Common myeloid progenitor, CD34-positive (primary cell): ENCODE data around the gene MYRFL. TPM values are rescaled to one million over a fixed set of nuclear protein-coding genes. Genes with fewer than 3 reads are reported as not detected.
A peak's percentile ranks its signal among the peaks of the same experiment; 100 is the strongest.
"Not testable (repeated sequence)": the region's sequence is repeated elsewhere in the genome, so short reads cannot be mapped to it uniquely, and the experiment has no call there.

ENCODE experiments used
- CTCF ChIA-PET: fragments of 350-600 bp; sonication (Branson Sonifier 250); formaldehyde crosslinking; loops from one replicate; lab custom pipeline; 2021; ENCODE audit warnings: antibody characterized with exemption; lab: Charles Lee
- POLR2A ChIA-PET: fragments of 350-600 bp; sonication (Branson Sonifier 250); formaldehyde crosslinking; loops from one replicate; lab custom pipeline; 2021; ENCODE audit warnings: antibody characterized with exemption; lab: Charles Lee
- DNase-seq, 3 donors: peaks; one replicate each; pipeline versions ENCODE4 v3.0.0 to v3.0.0-alpha.2; 2013
- H3K27ac ChIP-seq, 2 experiments: 1 replicate in 1 of 2; 2 replicates in 1 of 2; pipeline ENCODE4 v1.7.0; 2013; ENCODE audit warnings: inconsistent platforms in 2 of 2, low read length in 2 of 2, mild to moderate bottlenecking in 2 of 2, low read depth in 1 of 2, moderate library complexity in 1 of 2; ENCODE audit not compliant: severe bottlenecking in 2 of 2, insufficient read depth in 1 of 2, poor library complexity in 1 of 2
- H3K27me3 ChIP-seq, 5 experiments: replicated peaks in 2 of 5; 1 replicate in 3 of 5; 2 replicates in 2 of 5; pipeline versions ENCODE4 v1.6.1 to v1.7.0; 2013; ENCODE audit warnings: low read length in 4 of 5, mild to moderate bottlenecking in 2 of 5, moderate library complexity in 2 of 5, inconsistent platforms in 1 of 5; ENCODE audit not compliant: insufficient read depth in 5 of 5, control insufficient read depth in 4 of 5
- H3K36me3 ChIP-seq, 4 experiments: 1 replicate in 2 of 4; 2 replicates in 2 of 4; pipeline versions ENCODE4 v1.6.1 to v1.7.0; 2013; ENCODE audit warnings: low read length in 3 of 4, control low read depth in 1 of 4, mild to moderate bottlenecking in 1 of 4; ENCODE audit not compliant: control insufficient read depth in 4 of 4, insufficient read depth in 4 of 4
- H3K4me1 ChIP-seq, 4 experiments: 1 replicate in 3 of 4; 2 replicates in 1 of 4; pipeline versions ENCODE4 v1.6.1 to v1.7.1; 2013; ENCODE audit warnings: low read length in 3 of 4, mild to moderate bottlenecking in 3 of 4, control low read depth in 1 of 4, inconsistent platforms in 1 of 4, moderate library complexity in 1 of 4; ENCODE audit not compliant: control insufficient read depth in 4 of 4, insufficient read depth in 4 of 4; ENCODE audit errors: control extremely low read depth in 1 of 4
- H3K4me3 ChIP-seq, 7 experiments: 1 replicate in 4 of 7; 2 replicates in 3 of 7; pipeline versions ENCODE4 v1.5.1 to v1.7.0; 2013; ENCODE audit warnings: mild to moderate bottlenecking in 7 of 7, low read length in 6 of 7, moderate library complexity in 6 of 7, inconsistent platforms in 2 of 7, low read depth in 2 of 7, control low read depth in 1 of 7; ENCODE audit not compliant: insufficient read depth in 4 of 7, control insufficient read depth in 1 of 7; ENCODE audit errors: extremely low read depth in 1 of 7
- H3K9me3 ChIP-seq, 5 experiments: 1 replicate in 4 of 5; 2 replicates in 1 of 5; pipeline versions ENCODE4 v1.6.1 to v1.7.1; 2013; ENCODE audit warnings: low read length in 4 of 5, mild to moderate bottlenecking in 2 of 5, inconsistent platforms in 1 of 5, low read depth in 1 of 5, moderate library complexity in 1 of 5; ENCODE audit not compliant: control insufficient read depth in 4 of 5, insufficient read depth in 2 of 5; ENCODE audit errors: control extremely low read depth in 1 of 5
- WGBS: methylation state at CpG from one replicate; pipeline ENCODE4 v1.1.5; 2013; ENCODE audit not compliant: insufficient coverage; 5-methylcytosine and 5-hydroxymethylcytosine counted together
- polyA plus RNA-seq: library from polyadenylated mRNA; unstranded; fragments of 120-200 nt; gene quantifications from one replicate; pipeline ENCODE4 v1.2.1, GENCODE V29; 2013

The MYRFL gene
- polyA plus RNA-seq = 0.04 TPM

DNA sequence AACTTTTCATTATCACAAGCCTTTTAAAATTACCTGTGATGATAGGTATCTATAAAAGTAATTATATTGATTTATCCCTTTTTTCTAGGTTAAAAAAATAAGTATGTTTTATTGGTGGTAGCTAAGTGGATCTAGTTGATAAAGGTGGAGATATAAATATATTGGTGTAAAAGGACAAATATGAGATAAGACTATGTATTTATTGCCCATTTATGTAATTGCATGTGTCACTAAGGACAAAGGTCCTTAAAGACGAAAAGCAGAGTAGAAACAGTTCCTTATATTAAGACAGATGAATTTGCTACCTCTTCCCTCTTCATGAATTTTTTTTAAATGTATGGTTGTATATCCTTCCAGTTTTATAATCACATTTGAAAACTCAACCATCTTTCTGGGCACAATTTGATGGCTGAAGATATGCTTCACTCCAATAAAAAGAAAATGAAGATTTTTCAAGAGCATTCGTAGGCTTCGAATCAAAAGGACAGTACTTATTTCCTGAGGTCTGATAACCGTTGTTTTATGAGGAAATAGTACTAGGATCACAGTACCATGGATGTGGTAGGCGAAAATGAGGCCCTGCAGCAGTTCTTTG is at the start of gene MYRFL:
Gene MYRFL (plus strand): TSS at position 262 of the 595 bp plus-strand sequence. CDS start 291 bp downstream, at position 553.
- WGBS = 96% methylated on average over 4 of the region's 5 CpGs
- peaks cover 0 to 9% (median 4%) of the 10 kb centered on the region in 4 experiments for H3K4me1 ChIP-seq
- POLR2A ChIA-PET = no interaction called here

DNA sequence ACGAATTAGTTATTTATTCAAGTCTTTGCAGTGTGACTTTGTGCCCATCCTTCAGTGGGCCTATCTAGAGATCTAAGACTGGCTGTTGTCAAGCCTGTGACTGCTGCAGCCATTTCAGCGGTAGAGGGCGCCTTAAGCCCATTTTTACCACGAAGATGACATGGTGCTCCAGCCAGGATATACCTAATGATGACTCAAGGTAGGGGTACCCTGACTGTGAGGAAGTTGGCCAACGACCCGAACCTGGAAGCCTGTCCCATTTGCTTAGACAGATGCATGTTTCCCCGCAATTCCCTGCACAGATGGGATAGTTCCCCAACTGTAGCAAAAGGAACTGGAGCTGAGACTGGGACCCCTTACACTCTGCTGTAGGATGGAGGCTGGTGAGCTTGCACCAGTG is 45.1 kb upstream of the MYRFL start:
- H3K36me3 ChIP-seq = peaks cover 0 to 15% (median 3%) of the 10 kb centered on the region in 4 experiments
- WGBS = 88% methylated on average over 7 of the region's 7 CpGs
- ChIA-PET CTCF (interaction anchor here (0.6 kb wide), 1 partner anchor 434 kb away, joined by 3 read pairs; no protein-coding TSS in a partner anchor), POLR2A (no interaction called here)
- H3K4me3 ChIP-seq = no peak overlapping the region
- H3K4me1 ChIP-seq = no peaks in the 10 kb centered on the region
- no peaks in the 10 kb centered on the region for H3K27me3 ChIP-seq
- H3K27ac ChIP-seq = no peak overlapping the region
- DNase-seq = no peak
- peaks cover 0 to 31% (median 13%) of the 10 kb centered on the region in 5 experiments for H3K9me3 ChIP-seq

More for the DNA sequence above, at the start of gene MYRFL:
- CTCF ChIA-PET = no interaction called here
- Histone ChIP-seq H3K27ac (no peak within 1 kb of the TSS), H3K4me3 (no peak within 1 kb of the TSS), H3K27me3 (peaks cover 0 to 2% (median 0%) of the 10 kb centered on the region in 5 experiments), H3K9me3 (no peaks in the 10 kb centered on the region), H3K36me3 (no peaks in the 10 kb centered on the region)
- no peak for DNase-seq

DNA sequence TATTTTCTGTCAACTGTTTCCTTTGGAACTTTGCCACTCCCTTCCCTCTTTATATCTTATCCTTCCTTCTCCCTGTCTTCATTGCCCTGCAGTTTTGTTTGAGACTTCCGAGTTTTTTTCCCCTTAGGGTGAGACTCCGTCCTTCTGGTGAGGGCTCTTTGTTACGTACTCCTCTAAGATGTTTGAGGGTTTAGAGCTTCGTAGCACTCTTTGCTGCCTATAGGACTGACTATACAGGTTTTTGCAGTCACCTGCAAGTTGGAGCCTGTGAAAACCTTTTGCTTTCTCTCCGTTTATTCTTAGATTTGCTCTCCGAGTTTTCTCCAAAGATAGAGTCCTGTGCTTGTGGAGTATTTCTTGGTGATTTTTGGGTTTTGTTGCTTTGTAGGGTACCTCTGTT is 41.7 kb upstream of the MYRFL start:
- H3K4me1 ChIP-seq = no peaks in the 10 kb centered on the region
- 100% methylated on average over 4 of the region's 6 CpGs for WGBS
- ChIA-PET POLR2A (no interaction called here), CTCF (no interaction called here)
- H3K27ac ChIP-seq = no peak overlapping the region
- peaks cover 6 to 41% (median 12%) of the 10 kb centered on the region in 4 experiments for H3K36me3 ChIP-seq
- no peak for DNase-seq
- H3K4me3 ChIP-seq = no peak overlapping the region
- H3K27me3 ChIP-seq = no peaks in the 10 kb centered on the region
- H3K9me3 ChIP-seq = peaks cover 0 to 37% (median 13%) of the 10 kb centered on the region in 5 experiments

DNA sequence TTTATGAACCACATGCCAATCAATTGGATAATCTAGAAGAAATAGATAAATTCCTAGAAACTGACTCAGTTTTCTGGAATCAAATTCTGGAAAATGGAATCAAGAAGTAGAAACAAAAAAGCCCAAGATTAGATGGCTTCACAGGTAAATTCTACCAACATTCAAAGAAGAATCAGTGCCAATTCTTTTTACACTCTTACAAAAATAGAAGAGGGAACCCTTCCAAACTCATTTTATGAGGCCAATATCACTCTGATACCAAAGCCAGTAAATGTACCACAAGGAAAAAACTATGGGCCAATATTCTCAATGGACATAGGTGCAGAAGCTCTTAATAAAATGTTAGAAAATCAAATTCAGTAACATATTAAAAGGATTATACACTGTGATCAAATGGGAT is 35.7 kb upstream of the MYRFL start:
- no peak for DNase-seq
- Histone ChIP-seq H3K4me3 (no peak overlapping the region), H3K4me1 (no peaks in the 10 kb centered on the region), H3K27ac (no peak overlapping the region), H3K36me3 (peaks cover 6 to 30% (median 12%) of the 10 kb centered on the region in 4 experiments), H3K27me3 (no peaks in the 10 kb centered on the region), H3K9me3 (peaks cover 5 to 31% (median 8%) of the 10 kb centered on the region in 5 experiments)
- ChIA-PET POLR2A (no interaction called here), CTCF (no interaction called here)

DNA sequence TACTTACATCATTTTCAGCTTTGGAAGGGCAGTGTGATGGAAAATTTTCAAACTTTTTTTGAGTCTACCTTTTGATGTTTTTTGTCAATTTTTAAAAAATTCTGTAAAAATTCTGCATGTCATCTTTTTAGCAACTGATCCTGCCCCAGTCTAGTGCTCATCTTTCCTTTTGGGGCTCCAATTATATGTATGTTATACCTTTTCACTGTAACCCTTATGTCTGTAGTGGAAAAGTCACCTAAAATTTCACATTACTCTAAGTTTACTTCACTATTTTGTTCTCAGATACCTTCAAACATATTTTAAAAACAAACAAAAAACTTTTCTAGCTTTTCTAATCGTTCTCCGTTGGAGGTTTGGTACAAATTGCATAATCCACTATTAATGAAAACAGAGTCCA is 32.5 kb upstream of the MYRFL start:
- no peaks in the 10 kb centered on the region for H3K4me1 ChIP-seq
- H3K36me3 ChIP-seq = peaks cover 0 to 30% (median 16%) of the 10 kb centered on the region in 4 experiments
- peaks cover 1 to 26% (median 6%) of the 10 kb centered on the region in 5 experiments for H3K9me3 ChIP-seq
- no peaks in the 10 kb centered on the region for H3K27me3 ChIP-seq
- no peak overlapping the region for H3K27ac ChIP-seq
- CTCF ChIA-PET = no interaction called here
- POLR2A ChIA-PET = no interaction called here
- WGBS = no CpG with 5 or more reads among the region's 2 CpGs
- no peak overlapping the region for H3K4me3 ChIP-seq
- DNase-seq = peak in 1 of 3 donors; percentile 11

DNA sequence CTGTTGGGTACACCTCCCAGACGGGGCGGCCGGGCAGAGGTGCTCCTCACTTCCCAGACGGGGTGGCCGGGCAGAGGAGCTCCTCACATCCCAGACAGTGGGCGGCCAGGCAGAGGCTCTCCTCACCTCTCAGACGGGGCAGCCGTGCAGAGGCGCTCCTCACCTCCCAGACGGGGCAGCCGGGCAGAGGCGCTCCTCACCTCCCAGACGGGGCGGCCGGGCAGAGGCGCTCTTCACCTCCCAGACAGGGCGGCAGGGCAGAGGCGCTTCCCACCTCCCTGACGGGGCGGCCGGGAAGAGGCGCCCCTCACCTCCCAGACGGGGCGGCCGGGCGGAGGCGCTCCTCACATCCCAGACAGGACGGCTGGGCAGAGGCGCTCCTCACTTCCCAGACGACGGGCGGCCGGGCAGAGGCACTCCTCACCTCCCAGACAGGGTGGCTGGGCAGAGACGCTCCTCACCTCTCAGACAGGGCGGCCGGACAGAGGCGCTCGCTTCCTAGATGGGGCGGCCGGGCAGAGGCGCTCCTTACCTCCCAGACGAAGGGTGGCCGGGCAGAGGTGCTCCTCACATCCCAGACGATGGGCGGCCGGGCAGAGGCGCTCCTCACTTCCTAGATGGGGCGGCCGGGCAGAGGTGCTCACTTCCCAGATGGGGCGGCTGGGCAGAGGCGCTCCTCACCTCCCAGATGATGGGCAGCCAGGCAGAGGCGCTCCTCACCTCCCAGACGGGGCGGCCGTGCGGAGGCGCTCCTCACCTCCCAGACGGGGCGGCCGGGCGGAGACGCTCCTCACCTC is 17.7 kb upstream of the MYRFL start:
- H3K27me3 ChIP-seq, POLR2A ChIA-PET, H3K27ac ChIP-seq, CTCF ChIA-PET, DNase-seq, H3K9me3 ChIP-seq, H3K4me1 ChIP-seq, H3K4me3 ChIP-seq: not testable (repeated sequence)
- peaks cover 0 to 12% (median 4%) of the 10 kb centered on the region in 4 experiments for H3K36me3 ChIP-seq
- 96% methylated on average over 47 of the region's 62 CpGs for WGBS
